ENCODE results near the gene POMT2.

POMT2 gene

DNA sequence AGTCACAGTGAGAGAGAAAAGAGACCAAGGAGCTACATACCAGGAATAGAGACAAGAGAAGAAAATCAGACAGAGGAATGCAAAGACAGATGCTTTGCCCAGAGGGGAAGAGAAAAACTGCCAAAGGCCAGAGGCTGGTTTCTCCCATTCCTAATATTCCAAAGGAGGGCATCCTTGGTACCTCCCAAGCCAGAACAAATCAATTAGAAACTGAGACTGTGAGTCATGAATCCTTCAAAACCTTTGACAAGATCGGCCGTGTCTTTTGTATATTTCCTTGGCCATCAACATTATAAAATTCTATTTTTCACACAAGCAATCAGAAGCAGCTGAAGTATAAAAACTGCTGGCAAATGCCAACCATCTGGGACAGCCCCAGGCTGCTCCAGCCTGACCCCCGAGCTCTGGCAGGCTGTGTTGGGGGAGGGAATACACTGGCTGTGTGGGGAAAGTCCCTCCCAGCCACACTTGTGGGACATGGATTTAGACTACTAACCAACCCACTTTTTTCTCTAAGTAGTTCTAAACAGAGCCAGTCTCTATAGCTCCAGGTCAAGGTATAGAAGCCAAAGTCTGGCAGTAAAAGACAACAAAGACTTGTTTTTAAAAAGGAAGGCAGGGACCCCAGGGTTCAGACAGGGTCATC, 13.7 kb downstream of the POMT2 start:
- Histone ChIP-seq H3K27me3 (no peaks in the 10 kb centered on the region), H3K9me3 (no peaks in the 10 kb centered on the region), H3K36me3 (no peaks in the 10 kb centered on the region), H3K27ac (no peak overlapping the region), H3K4me1 (ENCODE audit: control insufficient read depth in 1 of 2, insufficient read depth in 1 of 2, low read depth in 1 of 2, low read length in 1 of 2) (peaks cover 14 to 22% of the 10 kb centered on the region in 2 experiments), H3K4me3 (ENCODE audit: low read depth in 1 of 2, low read length in 1 of 2) (no peak overlapping the region)
- TF ChIP-seq, protein P1, sequence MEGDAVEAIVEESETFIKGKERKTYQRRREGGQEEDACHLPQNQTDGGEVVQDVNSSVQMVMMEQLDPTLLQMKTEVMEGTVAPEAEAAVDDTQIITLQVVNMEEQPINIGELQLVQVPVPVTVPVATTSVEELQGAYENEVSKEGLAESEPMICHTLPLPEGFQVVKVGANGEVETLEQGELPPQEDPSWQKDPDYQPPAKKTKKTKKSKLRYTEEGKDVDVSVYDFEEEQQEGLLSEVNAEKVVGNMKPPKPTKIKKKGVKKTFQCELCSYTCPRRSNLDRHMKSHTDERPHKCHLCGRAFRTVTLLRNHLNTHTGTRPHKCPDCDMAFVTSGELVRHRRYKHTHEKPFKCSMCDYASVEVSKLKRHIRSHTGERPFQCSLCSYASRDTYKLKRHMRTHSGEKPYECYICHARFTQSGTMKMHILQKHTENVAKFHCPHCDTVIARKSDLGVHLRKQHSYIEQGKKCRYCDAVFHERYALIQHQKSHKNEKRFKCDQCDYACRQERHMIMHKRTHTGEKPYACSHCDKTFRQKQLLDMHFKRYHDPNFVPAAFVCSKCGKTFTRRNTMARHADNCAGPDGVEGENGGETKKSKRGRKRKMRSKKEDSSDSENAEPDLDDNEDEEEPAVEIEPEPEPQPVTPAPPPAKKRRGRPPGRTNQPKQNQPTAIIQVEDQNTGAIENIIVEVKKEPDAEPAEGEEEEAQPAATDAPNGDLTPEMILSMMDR (IDR thresholded peaks at IDR 0.05), result no peak

DNA sequence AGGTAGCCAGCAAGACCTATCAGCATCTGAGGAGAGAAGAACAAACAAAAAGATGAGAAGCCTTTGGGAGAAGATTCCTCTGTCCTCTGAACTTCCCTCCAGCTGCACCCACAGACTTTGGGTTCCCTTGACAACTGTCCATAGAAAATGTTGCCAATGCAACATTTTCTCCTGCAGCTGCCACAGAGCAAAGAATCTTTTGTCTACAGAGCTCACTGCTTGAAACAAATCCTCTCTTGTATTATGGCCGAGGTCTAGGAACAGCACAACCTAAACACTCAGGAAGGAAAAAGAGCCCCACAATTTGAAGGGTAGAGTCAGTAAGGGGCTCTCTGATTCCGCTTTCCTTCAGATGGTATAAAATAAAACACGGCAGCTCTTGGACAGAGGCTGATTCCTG, 14.3 kb downstream of the POMT2 start:
- Histone ChIP-seq H3K36me3 (no peaks in the 10 kb centered on the region), H3K27ac (no peak overlapping the region), H3K4me1 (ENCODE audit: control insufficient read depth in 1 of 2, insufficient read depth in 1 of 2, low read depth in 1 of 2, low read length in 1 of 2) (peaks cover 14 to 21% of the 10 kb centered on the region in 2 experiments), H3K27me3 (no peaks in the 10 kb centered on the region), H3K9me3 (no peaks in the 10 kb centered on the region), H3K4me3 (ENCODE audit: low read depth in 1 of 2, low read length in 1 of 2) (no peak overlapping the region)
- TF ChIP-seq, protein P1 (IDR thresholded peaks at IDR 0.05), result no peak

DNA sequence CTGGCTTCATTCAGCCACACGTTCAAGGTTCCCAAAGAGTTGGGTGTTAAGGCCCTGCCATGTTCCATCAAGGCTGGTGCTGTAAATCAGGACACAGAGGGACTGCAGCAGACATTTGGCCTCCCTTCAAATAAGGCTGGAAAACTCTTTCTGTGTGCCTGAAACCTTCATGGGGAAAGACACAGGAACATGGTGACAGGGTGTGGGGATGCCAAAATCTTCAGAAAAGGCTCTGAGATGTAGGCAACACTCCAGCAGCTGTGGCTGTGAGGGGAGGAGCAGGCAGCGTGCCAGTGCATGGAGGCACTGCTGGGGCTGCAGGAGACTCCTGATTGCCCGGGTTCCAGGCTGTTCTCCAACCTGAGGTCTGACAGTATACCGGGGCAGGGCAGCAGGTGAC, 15.0 kb downstream of the POMT2 start:
- Histone ChIP-seq H3K4me3 (ENCODE audit: low read depth in 1 of 2, low read length in 1 of 2) (no peak overlapping the region), H3K4me1 (ENCODE audit: control insufficient read depth in 1 of 2, insufficient read depth in 1 of 2, low read depth in 1 of 2, low read length in 1 of 2) (peaks cover 9 to 16% of the 10 kb centered on the region in 2 experiments), H3K9me3 (no peaks in the 10 kb centered on the region), H3K36me3 (no peaks in the 10 kb centered on the region), H3K27ac (no peak overlapping the region), H3K27me3 (no peaks in the 10 kb centered on the region)
- TF ChIP-seq, protein P1 (IDR thresholded peaks at IDR 0.05), result no peak

DNA sequence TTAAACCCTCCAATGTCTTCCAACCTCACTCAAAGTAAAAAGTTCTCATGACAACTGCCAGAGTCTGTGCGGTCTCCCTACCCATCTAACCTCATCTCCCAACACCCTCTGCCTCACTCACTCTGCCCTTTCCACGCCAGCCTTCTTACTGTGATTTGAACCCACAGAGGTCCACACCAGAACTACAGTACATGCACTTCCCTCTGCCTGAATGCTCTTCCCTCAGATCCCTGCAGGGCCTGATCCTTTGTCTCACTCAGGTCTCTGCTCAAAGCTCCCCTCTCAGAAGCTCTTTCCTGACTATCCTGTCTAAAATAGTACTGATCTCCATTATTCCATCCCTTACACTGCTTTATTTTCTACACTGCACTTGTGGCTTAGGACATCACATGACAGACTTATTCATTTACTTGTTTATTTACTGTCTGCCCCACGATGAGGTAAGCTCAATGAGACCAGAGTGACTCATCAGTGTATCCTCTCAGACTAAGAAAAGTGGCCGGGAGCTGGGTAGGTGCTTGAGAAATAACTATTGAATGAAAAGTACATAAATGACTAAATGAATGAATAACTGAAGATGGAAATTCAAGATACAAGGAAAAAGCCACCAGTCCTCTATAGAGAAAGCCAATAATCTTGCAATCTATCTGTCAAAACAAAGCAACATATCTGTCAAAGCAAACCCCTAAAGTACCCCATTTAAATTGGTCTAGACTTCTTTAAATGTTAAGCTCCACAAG, 17.1 kb downstream of the POMT2 start:
- Histone ChIP-seq H3K4me1 (ENCODE audit: control insufficient read depth in 1 of 2, insufficient read depth in 1 of 2, low read depth in 1 of 2, low read length in 1 of 2) (peaks cover under 1 to 3% of the 10 kb centered on the region in 2 experiments), H3K4me3 (ENCODE audit: low read depth in 1 of 2, low read length in 1 of 2) (no peak overlapping the region), H3K27me3 (no peaks in the 10 kb centered on the region), H3K36me3 (no peaks in the 10 kb centered on the region), H3K9me3 (no peaks in the 10 kb centered on the region), H3K27ac (no peak overlapping the region)
- TF ChIP-seq, protein P1 (IDR thresholded peaks at IDR 0.05), result no peak

DNA sequence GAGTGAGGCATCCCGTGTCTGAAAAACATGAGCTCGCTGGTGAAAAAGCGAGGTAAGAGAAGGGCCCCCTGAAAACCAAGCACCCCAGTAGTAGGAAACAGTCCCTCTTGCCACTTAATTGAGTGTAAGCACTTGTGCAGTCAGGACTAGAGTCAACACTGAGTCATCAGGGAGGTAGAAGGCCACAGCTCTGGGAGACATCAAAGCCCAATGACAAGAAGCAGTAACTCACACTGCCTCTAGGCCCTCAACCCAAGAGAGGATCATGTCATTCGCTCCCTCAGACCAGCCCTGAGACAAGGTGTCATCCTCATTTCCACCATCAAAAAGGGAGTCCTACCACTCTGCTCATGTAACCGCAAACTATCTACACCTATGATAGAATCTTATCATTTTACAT, 17.8 kb downstream of the POMT2 start:
- no peak overlapping the region for H3K4me3 ChIP-seq (ENCODE audit: low read depth in 1 of 2, low read length in 1 of 2)
- TF ChIP-seq, protein P1 (IDR thresholded peaks at IDR 0.05), result no peak
- H3K27ac ChIP-seq, result no peak overlapping the region

More for the DNA sequence above, 17.8 kb downstream of the POMT2 start:
- H3K9me3 ChIP-seq, result no peaks in the 10 kb centered on the region
- H3K27me3 ChIP-seq, result no peaks in the 10 kb centered on the region
- H3K36me3 ChIP-seq, result no peaks in the 10 kb centered on the region
- no peaks in the 10 kb centered on the region for H3K4me1 ChIP-seq (ENCODE audit: control insufficient read depth in 1 of 2, insufficient read depth in 1 of 2, low read depth in 1 of 2, low read length in 1 of 2)
